IPS-20b (cell line): ENCODE measurements around the gene CCBE1.

Source experiments
- H3K27ac ChIP-seq: one replicate; pipeline ENCODE4 v1.5.1; 2013; ENCODE audit warnings: low read length
- H3K27me3 ChIP-seq: 2 replicates; pipeline ENCODE4 v1.6.1; 2013; ENCODE audit warnings: mild to moderate bottlenecking, low read length, inconsistent platforms; ENCODE audit not compliant: insufficient read depth
- H3K36me3 ChIP-seq: 2 replicates; pipeline ENCODE4 v1.6.1; 2013; ENCODE audit warnings: low read depth, mild to moderate bottlenecking, inconsistent platforms, low read length, moderate library complexity; ENCODE audit not compliant: insufficient read depth
- H3K4me1 ChIP-seq: 2 replicates; pipeline ENCODE4 v1.6.1; 2013; ENCODE audit warnings: mild to moderate bottlenecking, control low read depth, inconsistent platforms, low read length, moderate library complexity; ENCODE audit not compliant: insufficient read depth
- H3K4me3 ChIP-seq: 2 replicates; pipeline ENCODE4 v1.5.1; 2013; ENCODE audit warnings: mild to moderate bottlenecking, low read length, inconsistent platforms
- H3K9ac ChIP-seq: 2 replicates; pipeline ENCODE4 v1.6.1; 2013; ENCODE audit warnings: low read depth, mild to moderate bottlenecking, inconsistent platforms, low read length, moderate library complexity
- H3K9me3 ChIP-seq: 2 replicates; pipeline ENCODE4 v1.6.1; 2013; ENCODE audit warnings: mild to moderate bottlenecking, low read depth, low read length, inconsistent platforms; ENCODE audit not compliant: insufficient read depth

CCBE1 gene

GRCh38 chr18:59729781-59730180 is 32.6 kb upstream of the CCBE1 start:
- H3K27ac ChIP-seq: no peak overlapping the region
- no peaks in the 10 kb centered on the region for H3K27me3 ChIP-seq
- peaks cover 6% of the 10 kb centered on the region; the same call in 1 of the 2 replicates for H3K4me1 ChIP-seq
- no peaks in the 10 kb centered on the region for H3K9me3 ChIP-seq
- no peaks in the 10 kb centered on the region for H3K36me3 ChIP-seq
- H3K9ac ChIP-seq: no peak overlapping the region
- no peak overlapping the region for H3K4me3 ChIP-seq

- Histone ChIP-seq H3K36me3 (no peaks in the 10 kb centered on the region), H3K9me3 (no peaks in the 10 kb centered on the region), H3K4me1 (peaks cover 6% of the 10 kb centered on the region; the same call in 1 of the 2 replicates), H3K4me3 (no peak overlapping the region), H3K9ac (no peak overlapping the region), H3K27ac (no peak overlapping the region), H3K27me3 (no peaks in the 10 kb centered on the region)
These were observed 31.6 kb upstream of the CCBE1 start for GRCh38 chr18:59728816-59729215.

- H3K4me1 ChIP-seq: peaks cover 6% of the 10 kb centered on the region; the same call in 1 of the 2 replicates
- H3K27ac ChIP-seq: no peak overlapping the region
- no peaks in the 10 kb centered on the region for H3K27me3 ChIP-seq
- H3K9me3 ChIP-seq: no peaks in the 10 kb centered on the region
- H3K4me3 ChIP-seq: no peak overlapping the region
- no peaks in the 10 kb centered on the region for H3K36me3 ChIP-seq
- H3K9ac ChIP-seq: no peak overlapping the region
These were observed 27.9 kb upstream of the CCBE1 start for GRCh38 chr18:59725142-59725541.

- Histone ChIP-seq H3K27me3 (no peaks in the 10 kb centered on the region), H3K4me3 (no peak overlapping the region), H3K9me3 (no peaks in the 10 kb centered on the region), H3K36me3 (no peaks in the 10 kb centered on the region), H3K27ac (no peak overlapping the region), H3K4me1 (no peaks in the 10 kb centered on the region), H3K9ac (no peak overlapping the region)
These were observed 26.9 kb upstream of the CCBE1 start for GRCh38 chr18:59724103-59724502.

- no peaks in the 10 kb centered on the region for H3K36me3 ChIP-seq
- no peak overlapping the region for H3K4me3 ChIP-seq
- no peak overlapping the region for H3K27ac ChIP-seq
- H3K27me3 ChIP-seq: no peaks in the 10 kb centered on the region
- H3K4me1 ChIP-seq: no peaks in the 10 kb centered on the region
- H3K9ac ChIP-seq: no peak overlapping the region
- H3K9me3 ChIP-seq: no peaks in the 10 kb centered on the region
These were observed 24.7 kb upstream of the CCBE1 start for GRCh38 chr18:59721931-59722330.

- Histone ChIP-seq H3K9me3 (no peaks in the 10 kb centered on the region), H3K27me3 (no peaks in the 10 kb centered on the region), H3K27ac (no peak overlapping the region), H3K4me3 (no peak overlapping the region), H3K36me3 (no peaks in the 10 kb centered on the region), H3K9ac (no peak overlapping the region), H3K4me1 (no peaks in the 10 kb centered on the region)
These were observed 24.0 kb upstream of the CCBE1 start for GRCh38 chr18:59721211-59721610.

GRCh38 chr18:59719544-59720181 is 22.4 kb upstream of the CCBE1 start:
- Histone ChIP-seq H3K27ac (no peak overlapping the region), H3K36me3 (no peaks in the 10 kb centered on the region), H3K9me3 (no peaks in the 10 kb centered on the region), H3K9ac (no peak overlapping the region), H3K27me3 (no peaks in the 10 kb centered on the region), H3K4me3 (no peak overlapping the region), H3K4me1 (no peaks in the 10 kb centered on the region)

GRCh38 chr18:59718464-59719157 is 21.4 kb upstream of the CCBE1 start:
- H3K4me3 ChIP-seq: no peak overlapping the region
- no peaks in the 10 kb centered on the region for H3K27me3 ChIP-seq
- no peak overlapping the region for H3K9ac ChIP-seq
- no peaks in the 10 kb centered on the region for H3K9me3 ChIP-seq
- H3K27ac ChIP-seq: no peak overlapping the region
- no peaks in the 10 kb centered on the region for H3K4me1 ChIP-seq
- no peaks in the 10 kb centered on the region for H3K36me3 ChIP-seq

- H3K27me3 ChIP-seq: no peaks in the 10 kb centered on the region
- no peak overlapping the region for H3K9ac ChIP-seq
- no peak overlapping the region for H3K27ac ChIP-seq
- H3K4me1 ChIP-seq: no peaks in the 10 kb centered on the region
- no peaks in the 10 kb centered on the region for H3K9me3 ChIP-seq
- H3K4me3 ChIP-seq: no peak overlapping the region
- H3K36me3 ChIP-seq: no peaks in the 10 kb centered on the region
These were observed 20.9 kb upstream of the CCBE1 start for GRCh38 chr18:59718108-59718463.

GRCh38 chr18:59717291-59717690 is 20.1 kb upstream of the CCBE1 start:
- Histone ChIP-seq H3K9me3 (no peaks in the 10 kb centered on the region), H3K27me3 (no peaks in the 10 kb centered on the region), H3K4me3 (no peak overlapping the region), H3K36me3 (no peaks in the 10 kb centered on the region), H3K4me1 (no peaks in the 10 kb centered on the region), H3K27ac (no peak overlapping the region), H3K9ac (no peak overlapping the region)

- H3K9me3 ChIP-seq: no peaks in the 10 kb centered on the region
- H3K27me3 ChIP-seq: no peaks in the 10 kb centered on the region
- no peak overlapping the region for H3K4me3 ChIP-seq
- H3K9ac ChIP-seq: no peak overlapping the region
- H3K4me1 ChIP-seq: no peaks in the 10 kb centered on the region
- H3K27ac ChIP-seq: no peak overlapping the region
- H3K36me3 ChIP-seq: no peaks in the 10 kb centered on the region
These were observed 18.7 kb upstream of the CCBE1 start for GRCh38 chr18:59715966-59716369.

- H3K9ac ChIP-seq: no peak overlapping the region
- H3K27me3 ChIP-seq: no peaks in the 10 kb centered on the region
- H3K9me3 ChIP-seq: no peaks in the 10 kb centered on the region
- no peak overlapping the region for H3K4me3 ChIP-seq
- H3K36me3 ChIP-seq: no peaks in the 10 kb centered on the region
- no peak overlapping the region for H3K27ac ChIP-seq
- H3K4me1 ChIP-seq: no peaks in the 10 kb centered on the region
These were observed 18.2 kb upstream of the CCBE1 start for GRCh38 chr18:59715445-59715844.
